Measurements from ENCODE around the gene C1orf210. TPM values are rescaled to one million over a fixed set of nuclear protein-coding genes. Genes with fewer than 3 reads are reported as not detected.

The C1orf210 gene
- total RNA-seq, 1 experiment from 2014 or later = 7.8 TPM

- Histone ChIP-seq H3K4me3 (ENCODE audit: low read depth, low read length) (peak within 1 kb of the TSS; percentile 45), H3K9me3 (no peaks in the 10 kb centered on the region), H3K4me1 (peaks cover 16% of the 10 kb centered on the region), H3K27me3 (replicated peaks; ENCODE audit: control insufficient read depth, insufficient read depth, low read length) (no peaks in the 10 kb centered on the region), H3K36me3 (ENCODE audit: control insufficient read depth, insufficient read depth, low read length) (peaks cover 4% of the 10 kb centered on the region; the same call in 1 of the 2 replicates)
- peaks cover 31% of the 10 kb centered on the region for H3K36me3 Mint-ChIP-seq (ENCODE audit: insufficient read depth, unreplicated experiment)
- H3K27ac Mint-ChIP-seq (ENCODE audit: unreplicated experiment) = peak within 1 kb of the TSS; percentile 99
- no peaks in the 10 kb centered on the region for H3K27me3 Mint-ChIP-seq (ENCODE audit: insufficient read depth, unreplicated experiment)
- TSS peak; percentile 91 for BruUV-seq (replicated peaks)
- ChIA-PET CTCF (interaction anchor here (1.4 kb wide), 1 partner anchor 16 kb away, joined by 6 read pairs; the partner anchor contains the start of gene C1orf210), POLR2A (interaction anchor here (0.6 to 1.4 kb wide), 5 partner anchors 16 to 99 kb away, joined by 3 to 13 read pairs (median 7); partner anchors contain the start of genes C1orf210 and CDC20)
- intact Hi-C loops (cut with micrococcal nuclease; ENCODE audit: unreplicated experiment) = loop anchor here (1.0 to 2.0 kb wide), 3 partner anchors 16 to 88 kb away; partner anchors contain the start of genes C1orf210 and CDC20
- TF ChIP-seq, protein P1, sequence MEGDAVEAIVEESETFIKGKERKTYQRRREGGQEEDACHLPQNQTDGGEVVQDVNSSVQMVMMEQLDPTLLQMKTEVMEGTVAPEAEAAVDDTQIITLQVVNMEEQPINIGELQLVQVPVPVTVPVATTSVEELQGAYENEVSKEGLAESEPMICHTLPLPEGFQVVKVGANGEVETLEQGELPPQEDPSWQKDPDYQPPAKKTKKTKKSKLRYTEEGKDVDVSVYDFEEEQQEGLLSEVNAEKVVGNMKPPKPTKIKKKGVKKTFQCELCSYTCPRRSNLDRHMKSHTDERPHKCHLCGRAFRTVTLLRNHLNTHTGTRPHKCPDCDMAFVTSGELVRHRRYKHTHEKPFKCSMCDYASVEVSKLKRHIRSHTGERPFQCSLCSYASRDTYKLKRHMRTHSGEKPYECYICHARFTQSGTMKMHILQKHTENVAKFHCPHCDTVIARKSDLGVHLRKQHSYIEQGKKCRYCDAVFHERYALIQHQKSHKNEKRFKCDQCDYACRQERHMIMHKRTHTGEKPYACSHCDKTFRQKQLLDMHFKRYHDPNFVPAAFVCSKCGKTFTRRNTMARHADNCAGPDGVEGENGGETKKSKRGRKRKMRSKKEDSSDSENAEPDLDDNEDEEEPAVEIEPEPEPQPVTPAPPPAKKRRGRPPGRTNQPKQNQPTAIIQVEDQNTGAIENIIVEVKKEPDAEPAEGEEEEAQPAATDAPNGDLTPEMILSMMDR (IDR thresholded peaks at IDR 0.05; ENCODE audit: insufficient read depth in 1 of 2, low read depth in 1 of 2, low read length in 1 of 2, severe bottlenecking in 1 of 2, unreplicated experiment in 1 of 2) = no peak
- H3K9me3 Mint-ChIP-seq (ENCODE audit: unreplicated experiment) = no peaks in the 10 kb centered on the region
- no peak for DNase-seq
- peak within 1 kb of the TSS; percentile 87 for H3K4me3 Mint-ChIP-seq (ENCODE audit: unreplicated experiment)
- H3K4me1 Mint-ChIP-seq (ENCODE audit: low read depth, unreplicated experiment) = peaks cover 17% of the 10 kb centered on the region
These were observed 15.6 kb downstream of the C1orf210 start, which contains the start of gene TMEM125 for GRCh38 chr1:43269627-43270375. TSS of gene TMEM125 (plus strand) at chr1:43269983. CDS start at chr1:43272723, 2,740 bp downstream.

- no peak overlapping the region for H3K4me3 ChIP-seq (ENCODE audit: low read depth, low read length)
- H3K9me3 Mint-ChIP-seq (ENCODE audit: unreplicated experiment) = peaks cover 10% of the 10 kb centered on the region
- peaks cover 16% of the 10 kb centered on the region for H3K4me1 ChIP-seq
- no peaks in the 10 kb centered on the region for H3K27me3 ChIP-seq (replicated peaks; ENCODE audit: control insufficient read depth, insufficient read depth, low read length)
- DNase-seq = no peak
- intact Hi-C loops (cut with micrococcal nuclease; ENCODE audit: unreplicated experiment) = no loop called here
- peak overlapping the region; percentile 53 for H3K27ac Mint-ChIP-seq (ENCODE audit: unreplicated experiment)
- peaks cover 2% of the 10 kb centered on the region; the same call in 1 of the 2 replicates for H3K36me3 ChIP-seq (ENCODE audit: control insufficient read depth, insufficient read depth, low read length)
- H3K9me3 ChIP-seq = peaks cover 9% of the 10 kb centered on the region
- TF ChIP-seq, protein P1 (IDR thresholded peaks at IDR 0.05; ENCODE audit: insufficient read depth in 1 of 2, low read depth in 1 of 2, low read length in 1 of 2, severe bottlenecking in 1 of 2, unreplicated experiment in 1 of 2) = no peak
- H3K4me1 Mint-ChIP-seq (ENCODE audit: low read depth, unreplicated experiment) = peaks cover 17% of the 10 kb centered on the region
- ChIA-PET CTCF (no interaction called here), POLR2A (no interaction called here)
- BruUV-seq (replicated peaks) = no TSS peak
- peaks cover 28% of the 10 kb centered on the region for H3K36me3 Mint-ChIP-seq (ENCODE audit: insufficient read depth, unreplicated experiment)
- H3K27me3 Mint-ChIP-seq (ENCODE audit: insufficient read depth, unreplicated experiment) = no peaks in the 10 kb centered on the region
- no peak overlapping the region for H3K4me3 Mint-ChIP-seq (ENCODE audit: unreplicated experiment)
These were observed 17.5 kb downstream of the C1orf210 start for GRCh38 chr1:43267818-43268425.

DNA sequence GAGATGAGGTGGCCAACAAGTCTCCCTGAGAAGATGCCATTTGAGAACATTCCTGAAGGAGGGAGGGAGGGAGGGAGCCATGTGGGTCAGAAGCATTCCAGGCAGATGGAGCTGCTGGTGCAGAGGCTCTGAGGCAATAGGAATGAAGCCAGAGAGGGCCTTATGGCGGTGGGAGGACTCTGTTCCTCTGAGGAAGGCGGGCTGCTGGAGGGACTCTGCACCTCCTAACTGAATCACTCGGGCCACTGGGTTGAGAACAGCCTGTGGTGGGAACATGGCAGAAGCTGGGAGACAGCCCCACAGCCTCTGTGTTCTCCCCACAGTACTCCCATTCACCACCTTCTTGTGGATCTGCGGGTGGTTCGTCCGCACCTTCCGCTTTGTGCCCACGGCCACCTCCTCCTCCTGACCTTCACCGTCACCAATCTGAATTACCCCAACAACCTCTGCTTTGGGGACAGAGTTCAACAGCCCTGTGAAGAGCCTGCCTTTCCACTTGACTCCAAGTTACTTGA is 18.0 kb downstream of the C1orf210 start:
- intact Hi-C loops (cut with micrococcal nuclease; ENCODE audit: unreplicated experiment) = no loop called here
- CTCF ChIA-PET = no interaction called here
- peaks cover 28% of the 10 kb centered on the region for H3K36me3 Mint-ChIP-seq (ENCODE audit: insufficient read depth, unreplicated experiment)
- no peak overlapping the region for H3K4me3 Mint-ChIP-seq (ENCODE audit: unreplicated experiment)
- H3K4me1 ChIP-seq = peaks cover 16% of the 10 kb centered on the region
- no TSS peak for BruUV-seq (replicated peaks)
- H3K36me3 ChIP-seq (ENCODE audit: control insufficient read depth, insufficient read depth, low read length) = peaks cover 2% of the 10 kb centered on the region; the same call in 1 of the 2 replicates
- H3K27me3 Mint-ChIP-seq (ENCODE audit: insufficient read depth, unreplicated experiment) = no peaks in the 10 kb centered on the region
- peak overlapping the region; percentile 53 for H3K27ac Mint-ChIP-seq (ENCODE audit: unreplicated experiment)
- TF ChIP-seq, protein P1 (IDR thresholded peaks at IDR 0.05; ENCODE audit: insufficient read depth in 1 of 2, low read depth in 1 of 2, low read length in 1 of 2, severe bottlenecking in 1 of 2, unreplicated experiment in 1 of 2) = no peak
- peaks cover 9% of the 10 kb centered on the region for H3K9me3 ChIP-seq
- DNase-seq = no peak
- no peaks in the 10 kb centered on the region for H3K27me3 ChIP-seq (replicated peaks; ENCODE audit: control insufficient read depth, insufficient read depth, low read length)
- H3K9me3 Mint-ChIP-seq (ENCODE audit: unreplicated experiment) = peaks cover 10% of the 10 kb centered on the region
- POLR2A ChIA-PET = no interaction called here
- H3K4me3 ChIP-seq (ENCODE audit: low read depth, low read length) = no peak overlapping the region
- H3K4me1 Mint-ChIP-seq (ENCODE audit: low read depth, unreplicated experiment) = peaks cover 17% of the 10 kb centered on the region
